Stimulated activated CD4-positive, alpha-beta T cell treated with anti-CD3 and anti-CD28 coated beads, TNF-alpha, amount 100 ng/mL, for 1 hour (primary cell): Measurements from ENCODE around the gene TOMM22.

Experiments used
- DNase-seq, 3 donors: peaks; one replicate each; pipeline ENCODE4 v3.0.0-alpha.2; 2020; ENCODE audit warnings: low read depth in 3 of 3, low spot score in 1 of 3

The TOMM22 gene

GRCh38 chr22:38733724-38734381 is 52.1 kb downstream of the TOMM22 start:
- no peak for DNase-seq

GRCh38 chr22:38734421-38735100 is 52.8 kb downstream of the TOMM22 start:
- DNase-seq: no peak
